NB4 (cell line): ENCODE data around the gene STING1.
"Not testable (repeated sequence)": the region's sequence is repeated elsewhere in the genome, so short reads cannot be mapped to it uniquely, and the experiment has no call there.

Experiments used
- MAX ChIP-seq: IDR thresholded peaks from 2 replicates; pipeline ENCODE4 v1.6.1; 2011; ENCODE audit warnings: low read depth, low read length
- MYC ChIP-seq: IDR thresholded peaks from 2 replicates; pipeline ENCODE4 v1.6.1; 2011; ENCODE audit warnings: low read depth, low read length
- POLR2A ChIP-seq: IDR thresholded peaks from 2 replicates; pipeline ENCODE4 v1.6.1; 2011; ENCODE audit warnings: mild to moderate bottlenecking; ENCODE audit not compliant: insufficient read length; ENCODE audit errors: extremely low read depth
- TF ChIP-seq, protein P1 (sequence below): IDR thresholded peaks from one replicate; pipeline ENCODE4 v1.5.1; 2012; ENCODE audit warnings: low read depth, low read length

DNA sequence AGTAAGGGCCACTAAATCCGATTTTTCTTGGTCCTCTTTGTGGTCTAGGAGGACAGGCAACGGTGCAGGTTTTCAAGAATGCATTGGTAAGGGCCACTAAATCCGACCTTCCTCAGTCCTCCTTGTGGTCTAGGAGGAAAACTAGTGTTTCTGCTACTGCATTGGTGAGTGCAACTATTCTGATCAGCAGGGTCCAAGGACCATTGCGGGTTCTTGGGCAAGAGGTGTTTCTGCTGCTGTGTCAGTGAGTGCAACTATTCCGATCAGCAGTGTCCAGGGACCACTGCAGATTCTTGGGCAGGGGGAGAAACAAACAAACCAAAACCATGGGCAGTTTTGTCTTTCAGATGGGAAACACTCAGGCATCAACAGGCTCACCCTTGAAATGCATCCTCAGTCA, 22.2 kb upstream of the STING1 start:
- TF ChIP-seq, protein P1, sequence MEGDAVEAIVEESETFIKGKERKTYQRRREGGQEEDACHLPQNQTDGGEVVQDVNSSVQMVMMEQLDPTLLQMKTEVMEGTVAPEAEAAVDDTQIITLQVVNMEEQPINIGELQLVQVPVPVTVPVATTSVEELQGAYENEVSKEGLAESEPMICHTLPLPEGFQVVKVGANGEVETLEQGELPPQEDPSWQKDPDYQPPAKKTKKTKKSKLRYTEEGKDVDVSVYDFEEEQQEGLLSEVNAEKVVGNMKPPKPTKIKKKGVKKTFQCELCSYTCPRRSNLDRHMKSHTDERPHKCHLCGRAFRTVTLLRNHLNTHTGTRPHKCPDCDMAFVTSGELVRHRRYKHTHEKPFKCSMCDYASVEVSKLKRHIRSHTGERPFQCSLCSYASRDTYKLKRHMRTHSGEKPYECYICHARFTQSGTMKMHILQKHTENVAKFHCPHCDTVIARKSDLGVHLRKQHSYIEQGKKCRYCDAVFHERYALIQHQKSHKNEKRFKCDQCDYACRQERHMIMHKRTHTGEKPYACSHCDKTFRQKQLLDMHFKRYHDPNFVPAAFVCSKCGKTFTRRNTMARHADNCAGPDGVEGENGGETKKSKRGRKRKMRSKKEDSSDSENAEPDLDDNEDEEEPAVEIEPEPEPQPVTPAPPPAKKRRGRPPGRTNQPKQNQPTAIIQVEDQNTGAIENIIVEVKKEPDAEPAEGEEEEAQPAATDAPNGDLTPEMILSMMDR: not testable (repeated sequence)
- not testable (repeated sequence) for TF ChIP-seq POLR2A, MYC, MAX
